AG09319 (cell line): ENCODE results near the gene RTP5.
A peak's percentile ranks its signal among the peaks of the same experiment; 100 is the strongest.

ENCODE experiments used
- DNase-seq: peaks from one replicate; pipeline ENCODE4 v3.0.0-alpha.2; 2010; ENCODE audit warnings: low read depth; ENCODE audit errors: extremely low read depth
- CTCF ChIP-seq: IDR thresholded peaks from 2 replicates; pipeline ENCODE4 v1.5.1; 2011; ENCODE audit warnings: low read depth, mild to moderate bottlenecking, inconsistent platforms, low read length, moderate library complexity

Gene RTP5

GRCh38 chr2:241877197-241877685 lies 7.7 kb downstream of the RTP5 start:
- no peak for TF ChIP-seq CTCF
- DNase-seq = no peak

GRCh38 chr2:241877989-241878970 lies 8.8 kb downstream of the RTP5 start:
- peak; percentile 70 for TF ChIP-seq CTCF
- DNase-seq = peak; percentile 29

- no peak for DNase-seq
- no peak for TF ChIP-seq CTCF
These were observed 9.8 kb downstream of the RTP5 start for GRCh38 chr2:241879326-241879725.

- DNase-seq = no peak
- no peak for TF ChIP-seq CTCF
These were observed 11.0 kb downstream of the RTP5 start for GRCh38 chr2:241880311-241881073.

GRCh38 chr2:241882091-241882625 lies 12.6 kb downstream of the RTP5 start:
- peak; percentile 5; the same call in 1 of the 2 replicates for TF ChIP-seq CTCF
- DNase-seq = no peak

GRCh38 chr2:241884951-241885290 lies 15.4 kb downstream of the RTP5 start:
- DNase-seq = no peak
- no peak for TF ChIP-seq CTCF
